GM12873 (cell line): ENCODE measurements around the gene PTCD2.
A peak's percentile ranks its signal among the peaks of the same experiment; 100 is the strongest.

Experiments used
- CTCF ChIP-seq: IDR thresholded peaks from 2 replicates; pipeline ENCODE4 v1.5.1; 2012; ENCODE audit warnings: low read depth, mild to moderate bottlenecking, moderate library complexity, low read length, control low read depth; ENCODE audit not compliant: insufficient read depth; ENCODE audit errors: missing control alignments

Gene PTCD2

GRCh38 chr5:72408603-72409002 is 88.4 kb downstream of the PTCD2 start:
- no peak for TF ChIP-seq CTCF

- no peak for TF ChIP-seq CTCF
Measured at GRCh38 chr5:72410688-72411295, 90.6 kb downstream of the PTCD2 start.

- TF ChIP-seq CTCF, result peak; percentile 12
Measured at GRCh38 chr5:72412283-72413055, 92.3 kb downstream of the PTCD2 start.

GRCh38 chr5:72415616-72416325 is 95.6 kb downstream of the PTCD2 start:
- TF ChIP-seq CTCF, result no peak

GRCh38 chr5:72417333-72418062 is 97.3 kb downstream of the PTCD2 start:
- TF ChIP-seq CTCF, result no peak
